Eye (tissue), 1 donor: ENCODE measurements around the gene AGXT.
A peak's percentile ranks its signal among the peaks of the same experiment; 100 is the strongest.

ENCODE experiments used
- DNase-seq: peaks from one replicate; pipeline ENCODE4 v3.0.0-alpha.2; 2015

AGXT gene

DNA sequence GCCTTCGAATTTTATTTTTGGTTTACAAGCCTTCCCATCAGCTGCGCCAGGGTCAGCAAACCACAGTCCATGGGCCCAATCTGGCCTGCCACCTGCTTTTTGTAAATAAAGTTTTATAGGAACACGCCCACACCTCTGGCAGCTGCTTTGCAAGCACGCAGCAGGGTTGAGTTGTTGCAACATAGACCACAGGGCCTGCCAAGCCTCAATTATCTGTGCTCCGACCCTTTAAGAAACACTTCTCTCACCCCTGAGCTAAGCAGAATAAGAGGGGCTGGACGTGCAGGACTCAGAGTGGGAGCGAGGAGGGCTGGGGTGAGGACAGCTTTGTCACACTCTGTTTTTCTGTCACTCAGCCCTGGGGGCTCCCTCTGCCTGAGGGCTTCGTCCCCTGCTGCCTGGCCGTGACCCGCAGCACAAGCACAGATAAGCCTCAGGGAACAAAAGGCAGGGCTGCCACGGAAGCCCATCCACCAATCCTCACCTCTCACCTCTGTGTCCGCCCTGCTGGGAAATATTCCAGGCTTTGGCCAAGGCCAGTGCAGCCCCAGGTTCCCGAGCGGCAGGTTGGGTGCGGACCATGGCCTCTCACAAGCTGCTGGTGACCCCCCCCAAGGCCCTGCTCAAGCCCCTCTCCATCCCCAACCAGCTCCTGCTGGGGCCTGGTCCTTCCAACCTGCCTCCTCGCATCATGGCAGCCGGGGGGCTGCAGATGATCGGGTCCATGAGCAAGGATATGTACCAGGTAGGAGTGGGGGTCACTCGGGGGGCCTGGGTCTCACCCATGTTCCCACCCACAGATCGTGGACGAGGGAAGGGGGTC is at the start of gene AGXT:
AGXT (plus strand) TSS at position 539 of the 823 bp plus-strand sequence; CDS start at position 581, 42 bp downstream.
- DNase-seq: no peak

DNA sequence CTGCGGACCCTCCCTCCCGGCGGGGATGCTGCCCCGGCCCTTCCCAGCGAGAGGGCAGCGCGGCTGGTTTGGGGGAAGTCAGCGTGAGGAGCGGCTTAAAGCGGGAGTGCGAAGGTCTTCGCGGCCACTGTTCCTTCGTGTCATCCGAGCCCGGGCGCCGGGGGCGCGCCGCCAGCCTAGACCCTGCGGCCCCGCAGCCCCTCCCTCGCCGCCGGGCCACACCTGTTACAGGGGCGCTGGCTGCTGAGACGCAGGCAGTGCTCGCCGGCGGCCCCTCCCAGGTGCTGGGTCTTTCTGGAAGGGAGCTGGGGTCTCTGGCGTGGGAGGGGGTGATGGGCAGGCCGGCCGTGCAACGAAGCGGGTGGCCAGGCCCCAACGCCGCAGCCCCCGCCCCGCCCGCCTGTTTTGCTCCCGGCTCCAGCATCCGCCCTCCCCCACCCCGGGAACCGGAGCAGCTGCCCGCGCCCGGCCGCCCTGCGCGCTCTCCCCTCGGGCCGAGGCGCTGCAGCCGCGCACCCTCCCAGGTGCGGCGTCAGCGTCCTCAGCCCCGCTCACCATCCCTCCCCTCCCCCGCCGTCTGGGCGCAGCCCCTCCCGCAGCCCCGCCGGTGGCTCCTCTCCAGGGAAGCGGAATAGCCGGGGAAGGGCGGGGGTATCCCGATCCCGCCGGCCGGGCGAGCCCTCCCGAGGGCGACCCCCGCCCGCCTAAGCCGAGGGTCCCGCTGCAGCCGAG is 49.3 kb upstream of the AGXT start:
- peak; percentile 72 for DNase-seq

DNA sequence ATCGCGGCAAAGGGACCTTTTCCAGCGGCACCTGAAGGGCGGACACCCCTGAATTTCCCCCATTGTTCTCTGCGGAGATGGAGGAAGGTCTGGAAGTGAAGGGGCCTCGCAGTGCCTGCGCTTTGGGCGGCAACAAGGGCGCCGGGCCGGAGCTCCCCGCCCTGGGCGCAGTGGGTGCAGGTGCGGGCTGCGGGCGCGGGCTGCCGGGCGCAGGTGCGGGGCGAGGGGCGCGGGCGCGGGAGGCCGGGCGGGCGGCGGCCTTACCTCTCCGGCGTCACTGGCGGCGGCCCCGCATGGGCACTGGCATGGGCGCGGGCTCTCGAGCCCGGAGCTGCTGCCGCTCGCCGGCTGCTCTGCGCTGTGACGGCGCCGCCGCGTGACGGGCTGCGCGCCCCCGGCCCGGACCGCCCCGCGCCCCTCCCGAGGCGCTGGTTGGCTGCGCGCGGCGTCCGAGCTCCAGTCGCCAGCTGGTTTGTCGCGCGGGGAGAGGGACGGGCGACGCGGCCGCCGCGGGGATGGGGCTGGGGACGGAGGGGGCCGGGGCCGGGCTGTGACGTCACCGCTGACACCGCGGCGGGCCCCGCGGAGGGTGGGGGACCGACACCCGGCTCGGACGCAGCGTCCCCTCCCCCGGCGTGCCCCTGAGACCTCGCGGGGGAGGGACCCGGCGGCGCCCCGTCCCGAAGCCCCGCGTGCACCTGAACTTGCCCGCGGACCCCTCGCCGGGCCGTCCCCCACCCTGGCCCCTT is 48.6 kb upstream of the AGXT start, which contains the start of gene KIF1A:
KIF1A (minus strand) TSS at position 362 of the 749 bp plus-strand sequence. CDS start 22,467 bp downstream, outside the sequence.
- DNase-seq: peak; percentile 92

DNA sequence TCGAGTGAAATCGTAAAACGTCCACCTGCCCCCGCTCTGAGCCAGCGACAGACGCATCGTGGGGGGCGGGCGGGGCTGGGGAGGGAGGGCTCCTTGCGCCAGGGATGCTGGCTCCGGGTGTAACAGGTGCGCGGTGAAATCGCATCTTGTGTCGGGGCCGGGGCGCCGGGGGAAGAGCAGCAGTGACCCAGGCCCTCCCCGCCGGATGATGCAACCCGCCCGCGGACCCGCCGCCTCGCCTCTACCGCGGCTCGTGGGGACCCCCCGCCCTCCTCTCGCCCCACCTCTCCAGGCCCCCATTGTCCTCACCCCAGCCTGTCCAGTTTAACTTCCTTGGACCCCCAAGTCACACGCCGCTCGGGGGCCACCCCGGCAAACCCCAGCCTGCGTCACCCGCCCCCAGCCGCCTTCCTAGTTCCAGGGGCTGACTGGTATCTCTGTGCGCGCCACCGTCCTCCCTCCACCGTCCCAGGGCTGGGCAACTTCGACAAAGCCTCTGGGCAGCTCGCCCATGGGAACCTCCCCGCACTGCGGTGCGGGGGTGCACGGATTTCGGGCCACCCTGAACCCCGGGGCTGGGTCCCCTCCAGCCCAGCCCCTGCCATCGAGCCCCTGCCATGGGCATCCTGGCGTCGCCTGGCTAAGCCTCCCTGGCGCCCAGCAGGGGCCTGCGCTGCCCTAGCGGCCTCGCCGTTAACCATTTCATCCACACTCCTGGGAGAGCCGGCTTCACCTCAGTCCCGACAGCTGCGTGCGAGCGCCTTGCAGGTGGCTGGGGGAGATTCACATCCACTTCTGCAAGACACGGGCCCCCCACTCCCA is 47.8 kb upstream of the AGXT start:
- DNase-seq: peak; percentile 86

DNA sequence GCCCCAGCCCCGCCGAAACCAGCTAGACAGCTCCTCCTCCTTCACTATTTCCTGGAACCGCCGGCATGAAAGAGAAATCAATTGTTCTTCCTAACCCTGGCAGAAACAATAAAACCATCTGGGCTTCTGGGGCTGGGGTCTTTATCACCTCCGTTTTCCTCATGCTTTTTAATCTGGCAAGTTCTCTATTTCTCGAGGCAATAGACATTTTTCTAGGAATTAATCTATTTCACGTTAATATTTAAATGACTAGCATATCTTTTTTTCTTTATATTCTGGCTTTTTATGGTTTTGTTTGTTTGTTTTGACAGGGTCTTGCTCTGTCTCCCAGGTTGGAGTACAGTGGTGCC is 47.2 kb upstream of the AGXT start:
- no peak for DNase-seq

DNA sequence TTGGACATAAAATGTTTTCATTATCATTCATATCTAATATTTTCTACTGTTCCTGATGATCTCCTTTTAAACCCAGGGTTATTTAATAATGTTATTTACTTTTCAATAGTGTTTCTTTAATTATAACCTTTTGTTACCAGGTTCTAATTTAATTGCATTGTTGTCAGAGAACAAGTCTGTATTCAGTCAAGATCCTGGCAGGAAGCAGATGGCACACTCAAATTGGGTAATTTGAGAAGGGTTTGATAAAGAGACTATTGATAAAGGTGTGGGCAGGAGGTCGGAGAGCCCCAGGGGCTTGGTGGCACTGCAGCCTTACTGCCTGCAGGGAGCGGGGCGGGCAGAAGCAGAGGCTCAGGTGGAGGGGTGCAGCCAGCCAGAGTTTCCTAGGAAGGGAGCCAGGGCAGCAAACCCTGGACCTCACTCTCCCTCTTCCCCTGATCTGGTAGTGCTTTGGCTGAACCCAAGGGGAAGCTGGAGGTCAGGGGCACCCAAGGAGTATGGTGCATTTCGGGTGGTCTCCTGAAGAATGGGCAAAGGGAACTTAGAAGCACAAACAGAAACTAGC is 46.3 kb upstream of the AGXT start:
- DNase-seq: no peak

DNA sequence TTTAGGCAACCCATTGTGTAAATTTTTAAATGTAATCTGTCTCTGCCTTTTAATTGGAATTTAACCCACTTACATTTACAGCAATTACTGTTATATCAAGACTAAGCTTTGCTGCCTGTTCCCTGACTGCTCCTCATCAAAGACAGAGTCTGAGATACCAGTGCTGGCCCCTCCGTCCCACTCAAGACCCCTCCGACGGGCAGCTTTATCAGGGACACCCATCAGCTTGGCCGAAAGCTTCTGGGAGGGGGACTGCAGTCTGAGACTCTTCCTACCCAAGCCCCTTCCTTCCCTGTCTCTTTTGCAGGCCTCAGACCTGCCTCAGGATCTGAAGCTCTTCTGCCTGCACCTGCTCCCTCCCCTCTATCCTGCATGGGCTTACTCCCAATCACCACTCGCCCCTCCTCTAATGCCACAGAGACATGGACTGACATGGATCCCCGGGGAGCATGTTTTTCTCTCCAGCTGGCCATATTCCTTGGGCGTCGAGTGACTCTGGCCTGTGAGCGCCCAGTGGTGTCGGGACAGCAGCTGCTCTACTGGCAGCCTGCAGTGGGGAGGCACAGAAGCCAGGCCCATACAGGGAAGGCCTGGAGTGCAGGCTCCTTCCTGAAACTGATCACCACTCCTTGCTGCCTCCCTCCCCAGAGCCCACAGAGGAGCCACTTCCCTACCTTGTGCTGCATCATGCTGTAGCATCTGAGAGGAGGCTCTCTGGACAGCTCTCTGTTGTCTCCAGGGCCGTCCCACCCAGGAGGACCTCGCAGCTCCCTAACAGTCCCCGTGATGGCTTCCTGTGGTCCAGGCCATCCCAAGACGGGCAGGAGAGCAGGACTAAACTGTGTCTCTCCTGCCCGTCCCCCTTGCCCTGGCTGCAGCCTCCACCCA is 44.9 kb upstream of the AGXT start:
- DNase-seq: no peak

DNA sequence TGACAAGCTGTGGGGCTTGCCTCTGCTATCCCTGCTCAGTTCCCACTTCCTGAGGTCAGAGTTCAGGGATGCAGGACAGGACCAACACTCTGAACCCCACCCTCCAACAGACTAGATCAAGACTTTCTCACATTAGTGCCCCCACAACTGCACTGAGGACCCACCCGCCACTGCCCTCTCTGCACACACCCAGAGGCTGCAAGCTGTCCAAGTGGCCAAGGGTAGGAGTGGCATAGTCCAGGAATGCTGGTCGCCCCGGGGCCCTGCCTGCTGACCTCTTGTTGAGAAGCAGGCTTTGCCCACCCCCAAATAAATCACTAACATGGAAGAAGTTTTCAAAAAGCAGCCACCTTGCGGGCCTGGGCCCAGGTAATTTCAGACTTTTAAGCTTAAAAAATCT is 43.1 kb upstream of the AGXT start:
- DNase-seq: no peak

DNA sequence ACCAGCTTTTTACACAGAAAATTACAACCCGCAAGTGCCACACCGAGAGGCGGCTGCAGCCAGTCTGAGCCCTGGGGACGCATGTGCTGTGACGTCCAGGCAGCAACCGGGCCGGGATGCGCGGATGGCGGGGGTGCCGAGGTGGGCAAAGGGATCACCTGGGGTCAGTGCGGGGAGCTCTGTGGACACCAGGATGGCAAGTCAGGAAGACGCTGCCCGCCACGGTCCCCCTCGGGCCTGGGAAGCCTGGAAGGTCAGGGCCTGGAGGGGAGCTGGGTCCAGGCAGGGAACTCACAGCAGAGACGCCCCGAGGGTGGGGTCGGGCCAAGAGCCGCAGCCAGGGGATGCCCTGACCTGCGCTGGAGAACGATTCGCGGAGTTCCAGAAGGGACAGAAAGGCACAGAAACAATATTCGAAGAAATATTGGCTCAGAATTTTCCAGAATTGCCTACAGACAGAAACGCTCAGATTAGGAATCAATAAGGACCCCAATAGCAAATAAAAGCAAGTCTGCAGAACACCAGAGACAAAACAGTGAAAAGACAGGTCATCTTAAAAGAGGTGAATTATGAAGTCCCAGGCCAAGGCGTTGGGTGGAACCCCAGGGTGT is 36.9 kb upstream of the AGXT start:
- no peak for DNase-seq

DNA sequence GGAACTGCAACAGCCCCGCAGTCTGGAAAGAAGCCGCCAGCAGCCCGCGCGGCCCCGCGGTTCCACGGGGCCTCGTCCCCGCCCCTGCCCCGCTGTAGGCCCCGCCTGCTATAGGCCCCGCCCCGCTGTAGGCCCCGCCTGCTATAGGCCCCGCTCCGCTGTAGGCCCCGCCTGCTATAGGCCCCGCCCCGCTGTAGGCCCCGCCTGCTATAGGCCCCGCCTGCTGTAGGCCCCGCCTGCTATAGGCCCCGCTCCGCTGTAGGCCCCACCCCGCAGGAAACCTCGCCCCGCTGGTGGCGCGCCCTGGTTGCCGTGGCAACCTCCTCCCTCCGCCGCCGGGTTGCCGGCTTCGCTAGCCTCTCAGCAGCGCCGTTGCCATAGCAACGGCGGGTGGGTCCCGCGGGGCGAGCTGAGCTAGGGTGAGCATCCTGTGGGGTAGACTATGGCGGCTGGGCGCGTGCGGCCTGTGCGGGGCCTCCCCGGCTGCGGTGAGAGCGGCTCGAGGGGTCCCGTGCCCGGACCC is 36.4 kb upstream of the AGXT start:
- peak; percentile 98 for DNase-seq

DNA sequence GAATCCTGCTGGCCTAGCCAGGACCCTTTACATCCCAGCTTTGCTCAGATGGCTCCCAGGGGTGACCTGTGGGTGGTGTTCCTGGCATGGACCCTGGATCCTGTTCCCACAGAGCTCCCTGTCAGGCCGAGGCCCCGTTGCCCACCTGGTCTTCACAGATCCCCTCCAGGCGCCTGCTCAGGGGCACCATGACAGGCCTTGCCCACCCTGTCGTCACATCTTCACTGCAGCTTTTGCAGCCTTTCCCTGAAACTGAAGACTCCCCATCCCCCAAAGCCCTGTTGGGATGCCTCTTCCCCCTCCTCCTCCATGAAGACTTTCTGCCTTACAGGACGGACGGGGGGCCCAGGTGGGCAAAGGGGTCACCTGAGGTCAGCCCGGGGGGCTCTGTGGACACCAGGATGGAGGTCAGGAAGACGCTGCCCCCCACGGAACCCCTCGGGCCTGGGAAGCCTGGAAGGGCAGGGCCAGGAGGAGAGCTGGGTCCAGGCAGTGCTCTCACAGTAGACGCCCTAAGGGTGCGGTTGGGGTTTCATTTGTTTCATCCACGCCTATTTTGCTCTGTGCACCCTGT is 35.6 kb upstream of the AGXT start:
- DNase-seq: no peak

DNA sequence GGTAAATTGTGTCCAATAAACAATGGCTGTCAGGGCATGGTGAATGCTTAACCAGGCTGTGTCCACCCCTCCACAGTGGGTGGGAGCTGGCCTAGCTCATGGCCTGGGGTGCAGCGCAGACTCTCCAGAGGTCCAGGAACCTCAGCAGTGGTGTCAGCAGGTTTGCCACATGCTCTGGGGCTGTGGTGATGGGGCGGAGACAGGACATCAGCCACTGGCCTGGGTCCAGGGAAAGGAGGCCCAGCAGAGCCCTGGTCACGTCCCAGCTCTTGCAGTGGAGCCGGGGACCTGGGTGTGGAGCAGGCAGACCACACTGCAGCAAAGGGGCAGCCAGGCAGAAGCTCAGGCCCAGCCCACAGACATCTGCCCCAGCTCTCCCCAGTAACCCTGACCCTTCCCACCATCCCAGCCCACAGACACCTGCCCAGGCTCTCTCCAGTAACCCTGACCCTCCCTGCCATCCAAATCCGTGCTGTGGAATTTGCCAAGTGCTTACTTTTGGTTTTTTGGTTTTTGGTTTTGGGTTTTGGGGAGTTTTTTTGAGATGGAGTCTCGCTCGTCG is 34.8 kb upstream of the AGXT start:
- no peak for DNase-seq

DNA sequence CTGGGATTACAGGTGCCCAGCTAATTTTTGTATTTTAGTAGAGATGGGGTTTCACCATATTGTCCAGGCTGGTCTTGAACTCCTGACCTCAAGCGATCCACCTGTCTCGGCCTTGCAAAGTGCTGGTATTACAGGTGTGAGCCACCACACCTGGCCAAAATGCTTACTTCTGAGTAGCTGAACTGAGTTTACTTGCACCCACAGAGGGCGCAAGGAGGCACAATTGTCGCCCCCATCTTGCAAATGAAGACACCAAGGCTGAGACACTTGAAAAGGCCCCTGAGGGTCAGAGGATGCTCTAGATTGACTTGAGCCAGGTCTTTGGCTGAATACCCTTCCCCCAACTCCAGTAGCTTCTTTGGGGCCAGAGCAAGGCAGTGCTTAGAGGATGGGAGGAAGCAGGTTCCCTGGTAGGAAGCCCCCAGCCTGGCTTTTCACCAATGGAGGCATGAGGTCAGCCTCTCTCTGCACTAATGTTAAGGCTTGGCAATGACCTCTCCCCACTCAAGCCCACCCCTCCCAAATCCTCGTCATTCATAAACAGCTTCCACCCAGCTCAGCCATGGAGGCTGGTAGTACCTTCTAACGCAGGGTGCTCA is 34.1 kb upstream of the AGXT start:
- no peak for DNase-seq

DNA sequence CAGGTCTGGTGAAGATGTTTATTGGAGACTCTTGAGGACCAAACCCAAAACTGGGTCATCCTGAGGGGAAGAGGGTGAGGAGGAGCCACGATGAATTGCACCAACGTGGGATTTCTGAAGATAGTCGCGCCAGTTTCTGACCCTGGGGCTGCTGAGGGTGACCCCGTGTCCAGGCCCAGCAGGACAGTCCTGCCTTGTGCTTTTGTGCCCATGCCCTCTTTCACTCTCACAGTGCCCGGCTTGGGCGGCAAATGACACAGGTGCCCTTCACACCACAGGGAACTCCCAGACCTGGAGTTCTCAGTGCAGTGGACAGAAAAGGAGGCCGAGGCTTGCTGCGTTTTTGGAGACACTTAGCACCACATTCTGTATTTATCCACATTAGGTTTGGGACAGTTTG is 33.1 kb upstream of the AGXT start:
- no peak for DNase-seq

DNA sequence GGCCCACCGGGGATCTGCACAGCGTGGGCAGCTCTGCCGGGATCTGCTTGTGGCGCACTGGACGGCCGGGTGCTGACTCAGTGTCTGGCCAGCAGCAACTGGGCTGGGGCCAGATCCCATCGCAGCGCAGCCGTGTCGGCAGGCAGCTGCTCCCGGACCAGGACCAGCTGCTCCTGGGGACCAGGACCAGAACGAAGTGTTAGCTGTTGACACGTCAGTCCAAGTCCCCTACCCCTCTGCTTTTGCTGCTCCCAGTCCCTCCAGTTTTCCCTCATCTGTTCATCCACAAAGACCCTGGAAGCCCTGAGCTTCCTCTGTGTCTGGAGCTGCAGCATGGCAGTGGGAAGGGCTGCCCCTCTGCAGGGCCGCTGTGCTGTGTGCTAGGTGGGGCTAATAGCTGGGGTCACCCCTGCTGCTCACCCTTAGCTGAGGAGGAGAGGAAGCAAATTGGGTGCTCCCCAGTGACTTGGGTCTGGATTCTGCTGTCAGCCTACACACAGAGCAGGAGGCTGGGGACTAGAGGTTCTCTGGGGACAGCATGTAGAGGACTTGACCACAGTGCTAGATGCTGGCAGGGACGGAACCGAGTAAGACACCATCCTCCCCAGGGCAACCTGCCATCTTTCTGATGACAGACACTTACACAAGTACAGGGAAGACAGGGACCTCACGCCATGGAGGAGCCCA is 31.7 kb upstream of the AGXT start:
- DNase-seq: no peak

DNA sequence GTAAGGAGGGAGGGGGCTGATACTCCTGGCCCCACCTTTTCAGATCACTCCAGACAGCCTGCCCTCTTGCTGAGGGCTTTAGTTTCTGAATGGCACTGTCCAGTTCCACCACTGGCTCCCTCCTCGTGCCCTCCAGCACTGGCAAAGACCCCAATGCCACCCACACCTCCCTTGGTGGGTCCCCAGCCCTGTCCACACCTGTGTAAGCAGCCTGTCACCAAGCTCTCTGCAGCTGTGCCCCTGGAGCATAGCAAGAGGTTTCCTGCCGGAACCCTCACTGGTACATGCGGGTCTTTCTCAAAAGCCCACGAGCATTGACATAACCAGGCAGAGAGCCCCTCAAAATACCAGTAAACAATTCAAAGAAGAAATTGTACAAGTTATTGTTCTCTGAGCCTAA is 31.0 kb upstream of the AGXT start:
- no peak for DNase-seq

DNA sequence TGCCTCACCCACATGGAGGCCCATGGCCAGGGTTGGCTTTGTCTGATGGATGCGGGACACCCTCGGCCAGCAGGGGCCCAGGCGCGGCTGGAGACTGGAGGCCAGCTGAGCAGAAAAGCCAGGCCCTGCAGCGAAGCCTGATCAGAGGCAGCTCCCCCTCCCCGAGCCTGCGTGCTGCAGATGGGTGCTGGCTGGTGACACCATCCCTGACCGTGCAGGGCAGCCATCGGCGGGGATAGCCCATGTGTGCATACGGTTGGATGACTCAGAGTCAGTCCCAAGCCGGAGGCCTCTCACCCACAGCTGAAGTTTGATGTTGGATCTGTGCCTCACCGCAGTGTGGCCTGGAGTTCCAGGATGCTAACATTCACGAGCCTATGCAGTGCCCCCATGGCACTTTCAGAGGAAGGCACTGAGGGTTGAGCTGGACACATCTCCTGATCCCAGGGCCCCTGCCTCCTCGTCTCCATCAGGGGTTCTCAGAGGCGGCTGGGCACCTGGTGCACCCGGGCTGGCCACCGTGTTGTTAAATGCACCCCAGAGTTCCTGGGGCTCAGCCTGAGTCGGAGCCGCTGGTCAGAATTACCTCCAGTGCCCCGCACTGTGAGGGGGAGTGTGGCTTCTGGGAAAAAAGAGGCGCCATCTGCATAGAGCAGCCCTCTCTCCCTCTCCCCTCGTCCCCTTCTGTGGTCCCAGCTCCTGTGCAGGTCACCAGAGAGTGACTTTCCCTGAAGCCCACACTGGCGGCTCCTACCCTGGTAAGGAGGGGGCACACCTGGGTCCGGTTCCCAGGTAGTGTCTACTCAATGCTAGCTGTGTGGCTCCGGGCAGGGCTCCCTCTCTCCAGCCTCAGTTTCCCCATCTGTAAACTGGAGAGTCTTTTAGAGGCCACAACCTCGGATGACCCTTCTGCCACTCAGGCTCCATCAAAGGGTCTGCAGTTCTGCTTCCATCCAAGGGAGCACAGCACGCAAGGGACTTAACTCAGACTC is 29.2 kb upstream of the AGXT start:
- no peak for DNase-seq
